Measurements from ENCODE around the gene ABCD1. TPM values are rescaled to one million over a fixed set of nuclear protein-coding genes. Genes with fewer than 3 reads are reported as not detected.
"Not testable (repeated sequence)": the region's sequence is repeated elsewhere in the genome, so short reads cannot be mapped to it uniquely, and the experiment has no call there.

The ABCD1 gene
- total and polyA plus RNA-seq, 7 experiments from 2014 or later: 2.1 to 17.6 (median 7.3) TPM

- Mint-ChIP-seq H3K36me3 (peaks cover 0 to under 1% (median 0%) of the 10 kb centered on the region in 5 donors), H3K27me3 (no peaks in the 10 kb centered on the region), H3K9me3 (peaks cover 0 to 3% (median 0%) of the 10 kb centered on the region in 11 donors), H3K4me1 (peaks cover 0 to 6% (median 0%) of the 10 kb centered on the region in 7 donors), H3K27ac (no peak overlapping the region), H3K4me3 (no peak overlapping the region)
- Histone ChIP-seq H3K27me3 (ENCODE audit: control insufficient read depth in 2 of 2, insufficient read depth in 2 of 2, low read length in 2 of 2) (no peaks in the 10 kb centered on the region), H3K9me3 (ENCODE audit: control insufficient read depth in 2 of 3, low read length in 3 of 3) (no peaks in the 10 kb centered on the region), H3K36me3 (ENCODE audit: control insufficient read depth in 2 of 3, insufficient read depth in 3 of 3, low read length in 3 of 3) (peaks cover 0 to 62% (median 0%) of the 10 kb centered on the region in 3 experiments), H3K4me1 (ENCODE audit: control insufficient read depth in 2 of 2, insufficient read depth in 2 of 2, low read length in 2 of 2) (no peaks in the 10 kb centered on the region), H3K27ac (ENCODE audit: low read depth, low read length) (no peak overlapping the region), H3K4me3 (ENCODE audit: low read length) (no peak overlapping the region)
- no peak for ATAC-seq
- ChIA-PET CTCF (no interaction called here), POLR2A (no interaction called here)
- intact Hi-C loops (cut with micrococcal nuclease): no loop called here
- no peak for DNase-seq
These were observed 22.2 kb upstream of the ABCD1 start for GRCh38 chrX:153702336-153703035.

GRCh38 chrX:153703036-153703370, 21.7 kb upstream of the ABCD1 start:
- DNase-seq (no peak), ATAC-seq (no peak)
- Mint-ChIP-seq H3K9me3 (peaks cover 0 to 2% (median 0%) of the 10 kb centered on the region in 11 donors), H3K4me1 (peaks cover 0 to 6% (median 0%) of the 10 kb centered on the region in 7 donors), H3K27ac (no peak overlapping the region), H3K27me3 (no peaks in the 10 kb centered on the region), H3K36me3 (no peaks in the 10 kb centered on the region), H3K4me3 (no peak overlapping the region)
- Histone ChIP-seq H3K27ac (ENCODE audit: low read depth, low read length) (no peak overlapping the region), H3K4me3 (ENCODE audit: low read length) (no peak overlapping the region), H3K9me3 (ENCODE audit: control insufficient read depth in 2 of 3, low read length in 3 of 3) (no peaks in the 10 kb centered on the region), H3K4me1 (ENCODE audit: control insufficient read depth in 2 of 2, insufficient read depth in 2 of 2, low read length in 2 of 2) (no peaks in the 10 kb centered on the region), H3K36me3 (ENCODE audit: control insufficient read depth in 2 of 3, insufficient read depth in 3 of 3, low read length in 3 of 3) (peaks cover 0 to 60% (median 0%) of the 10 kb centered on the region in 3 experiments), H3K27me3 (ENCODE audit: control insufficient read depth in 2 of 2, insufficient read depth in 2 of 2, low read length in 2 of 2) (no peaks in the 10 kb centered on the region)
- intact Hi-C loops (cut with micrococcal nuclease): no loop called here
- CTCF ChIA-PET: no interaction called here
- POLR2A ChIA-PET: no interaction called here

GRCh38 chrX:153704021-153704526, 20.6 kb upstream of the ABCD1 start:
- peaks cover 0 to 8% (median 5%) of the 10 kb centered on the region in 7 donors for H3K4me1 Mint-ChIP-seq
- DNase-seq: no peak
- ChIA-PET CTCF (no interaction called here), POLR2A (interaction anchor here (0.6 kb wide), 1 partner anchor 176 kb away, joined by 3 read pairs; no protein-coding TSS in a partner anchor)
- Histone ChIP-seq H3K9me3 (ENCODE audit: control insufficient read depth in 2 of 3, low read length in 3 of 3) (no peaks in the 10 kb centered on the region), H3K36me3 (ENCODE audit: control insufficient read depth in 2 of 3, insufficient read depth in 3 of 3, low read length in 3 of 3) (peaks cover 0 to 53% (median 0%) of the 10 kb centered on the region in 3 experiments), H3K27ac (ENCODE audit: low read depth, low read length) (no peak overlapping the region), H3K4me3 (ENCODE audit: low read length) (no peak overlapping the region), H3K4me1 (ENCODE audit: control insufficient read depth in 2 of 2, insufficient read depth in 2 of 2, low read length in 2 of 2) (no peaks in the 10 kb centered on the region), H3K27me3 (ENCODE audit: control insufficient read depth in 2 of 2, insufficient read depth in 2 of 2, low read length in 2 of 2) (no peaks in the 10 kb centered on the region)
- peaks cover 0 to 2% (median 0%) of the 10 kb centered on the region in 11 donors for H3K9me3 Mint-ChIP-seq
- no peaks in the 10 kb centered on the region for H3K36me3 Mint-ChIP-seq
- no peak overlapping the region for H3K4me3 Mint-ChIP-seq
- intact Hi-C loops (cut with micrococcal nuclease): no loop called here
- H3K27ac Mint-ChIP-seq: no peak overlapping the region
- H3K27me3 Mint-ChIP-seq: no peaks in the 10 kb centered on the region
- ATAC-seq: no peak

- H3K27me3 Mint-ChIP-seq; H3K4me3 ChIP-seq (ENCODE audit: low read length); H3K36me3 Mint-ChIP-seq; H3K4me3 Mint-ChIP-seq; ATAC-seq; H3K27ac ChIP-seq (ENCODE audit: low read depth, low read length); H3K4me1 Mint-ChIP-seq; H3K27me3 ChIP-seq (ENCODE audit: control insufficient read depth in 2 of 2, insufficient read depth in 2 of 2, low read length in 2 of 2); POLR2A ChIA-PET; H3K9me3 ChIP-seq (ENCODE audit: control insufficient read depth in 2 of 3, low read length in 3 of 3); H3K4me1 ChIP-seq (ENCODE audit: control insufficient read depth in 2 of 2, insufficient read depth in 2 of 2, low read length in 2 of 2); intact Hi-C loops (cut with micrococcal nuclease); DNase-seq; CTCF ChIA-PET; H3K9me3 Mint-ChIP-seq: not testable (repeated sequence)
- peak overlapping the region in 1 of 9 donors; percentile 46 for H3K27ac Mint-ChIP-seq
- peaks cover 0 to 56% (median 0%) of the 10 kb centered on the region in 3 experiments for H3K36me3 ChIP-seq (ENCODE audit: control insufficient read depth in 2 of 3, insufficient read depth in 3 of 3, low read length in 3 of 3)
These were observed 19.8 kb upstream of the ABCD1 start for GRCh38 chrX:153704631-153705402.

GRCh38 chrX:153705403-153706060, 19.1 kb upstream of the ABCD1 start:
- H3K27me3 ChIP-seq (ENCODE audit: control insufficient read depth in 2 of 2, insufficient read depth in 2 of 2, low read length in 2 of 2); H3K27ac Mint-ChIP-seq: not testable (repeated sequence)

GRCh38 chrX:153706799-153707198, 17.9 kb upstream of the ABCD1 start:
- intact Hi-C loops (cut with micrococcal nuclease): no loop called here

More at GRCh38 chrX:153705403-153706060, 19.1 kb upstream of the ABCD1 start:
- H3K4me3 Mint-ChIP-seq; H3K4me3 ChIP-seq (ENCODE audit: low read length); H3K27me3 Mint-ChIP-seq; H3K36me3 Mint-ChIP-seq; DNase-seq; H3K27ac ChIP-seq (ENCODE audit: low read depth, low read length); H3K9me3 Mint-ChIP-seq; CTCF ChIA-PET; H3K9me3 ChIP-seq (ENCODE audit: control insufficient read depth in 2 of 3, low read length in 3 of 3); ATAC-seq; intact Hi-C loops (cut with micrococcal nuclease); H3K4me1 Mint-ChIP-seq; H3K4me1 ChIP-seq (ENCODE audit: control insufficient read depth in 2 of 2, insufficient read depth in 2 of 2, low read length in 2 of 2): not testable (repeated sequence)
- POLR2A ChIA-PET: interaction anchor here (0.6 kb wide), 2 partner anchors 707 to 1163 kb away, joined by 3 read pairs; no protein-coding TSS in a partner anchor
- peaks cover 0 to 58% (median 0%) of the 10 kb centered on the region in 3 experiments for H3K36me3 ChIP-seq (ENCODE audit: control insufficient read depth in 2 of 3, insufficient read depth in 3 of 3, low read length in 3 of 3)

More at GRCh38 chrX:153706799-153707198, 17.9 kb upstream of the ABCD1 start:
- ChIA-PET POLR2A (no interaction called here), CTCF (no interaction called here)
- H3K27me3 ChIP-seq (ENCODE audit: control insufficient read depth in 2 of 2, insufficient read depth in 2 of 2, low read length in 2 of 2): no peaks in the 10 kb centered on the region
- Mint-ChIP-seq H3K27ac (peak overlapping the region in 2 of 9 donors; percentile 19 to 80), H3K36me3 (peaks cover 0 to 2% (median 0%) of the 10 kb centered on the region in 5 donors), H3K4me1 (peaks cover 0 to 11% (median 6%) of the 10 kb centered on the region in 7 donors), H3K9me3 (peaks cover 0 to 2% (median 0%) of the 10 kb centered on the region in 11 donors), H3K27me3 (no peaks in the 10 kb centered on the region), H3K4me3 (no peak overlapping the region)
- ATAC-seq: no peak
- DNase-seq: no peak
- H3K27ac ChIP-seq (ENCODE audit: low read depth, low read length): no peak overlapping the region
- no peaks in the 10 kb centered on the region for H3K4me1 ChIP-seq (ENCODE audit: control insufficient read depth in 2 of 2, insufficient read depth in 2 of 2, low read length in 2 of 2)
- no peaks in the 10 kb centered on the region for H3K9me3 ChIP-seq (ENCODE audit: control insufficient read depth in 2 of 3, low read length in 3 of 3)
- peaks cover 0 to 49% (median 0%) of the 10 kb centered on the region in 3 experiments for H3K36me3 ChIP-seq (ENCODE audit: control insufficient read depth in 2 of 3, insufficient read depth in 3 of 3, low read length in 3 of 3)
- no peak overlapping the region for H3K4me3 ChIP-seq (ENCODE audit: low read length)

Measured in naive thymus-derived CD4-positive, alpha-beta T cell (primary cell).